PC-9 (cell line): ENCODE results near the gene RHOBTB3. TPM values are rescaled to one million over a fixed set of nuclear protein-coding genes. Genes with fewer than 3 reads are reported as not detected.

Source experiments
- BruUV-seq: library from RNA; stranded (reverse); fragments of 400-500 nt; replicated peaks from 2 replicates; lab custom pipeline; 2021; lab: Mats Ljungman, UMichigan
- CTCF ChIA-PET: fragments of 300-600 bp; sonication (Branson Sonifier 250); formaldehyde crosslinking; loops from one replicate; lab custom pipeline; 2022; ENCODE audit warnings: antibody characterized with exemption; lab: Charles Lee
- POLR2A ChIA-PET: fragments of 300-600 bp; sonication (Branson Sonifier 250); formaldehyde crosslinking; loops from one replicate; lab custom pipeline; 2022; ENCODE audit warnings: antibody characterized with exemption; ENCODE audit not compliant: unreplicated experiment; lab: Charles Lee
- DNase-seq, 2 experiments: peaks; one replicate each; pipeline versions ENCODE4 v3.0.0 to v3.0.0-alpha.2; 2015 to 2022; ENCODE audit warnings: mixed read lengths in 1 of 2
- H2AFZ ChIP-seq: fragments of 200-600 bp; sonication (generic); 2 replicates; pipeline ENCODE4 v1.8.1; 2017; ENCODE audit warnings: antibody characterized with exemption
- H3F3A ChIP-seq: fragments of 200-600 bp; sonication (generic); 2 replicates; pipeline ENCODE4 v1.8.1; 2017; ENCODE audit warnings: antibody characterized with exemption, mild to moderate bottlenecking, low read depth; ENCODE audit not compliant: insufficient read depth
- H3K27ac ChIP-seq: fragments of 200-600 bp; sonication (generic); 2 replicates; pipeline ENCODE4 v1.6.1; 2016; ENCODE audit warnings: mixed run types
- H3K27me3 ChIP-seq: fragments of 200-600 bp; sonication (generic); 2 replicates; pipeline ENCODE4 v1.6.1; 2016; ENCODE audit warnings: low read depth, mixed run types; ENCODE audit not compliant: insufficient read depth
- H3K36me3 ChIP-seq: fragments of 200-600 bp; sonication (generic); 2 replicates; pipeline ENCODE4 v1.6.1; 2016; ENCODE audit warnings: low read depth, mixed run types
- H3K4me1 ChIP-seq: fragments of 200-600 bp; sonication (generic); replicated peaks from 2 replicates; pipeline ENCODE4 v1.6.1; 2016; ENCODE audit warnings: mixed run types; ENCODE audit not compliant: insufficient read depth
- H3K4me2 ChIP-seq: fragments of 200-600 bp; sonication (generic); 2 replicates; pipeline ENCODE4 v1.6.1; 2017; ENCODE audit warnings: mixed run types
- H3K4me3 ChIP-seq: fragments of 200-600 bp; sonication (generic); 2 replicates; pipeline ENCODE4 v1.6.1; 2016; ENCODE audit warnings: mixed run types
- H3K79me2 ChIP-seq: fragments of 200-600 bp; sonication (generic); 2 replicates; pipeline ENCODE4 v1.6.1; 2017; ENCODE audit warnings: low read depth, mixed run types
- H3K9me2 ChIP-seq: fragments of 200-600 bp; sonication (generic); 2 replicates; pipeline ENCODE4 v1.8.1; 2017; ENCODE audit warnings: mild to moderate bottlenecking; ENCODE audit not compliant: insufficient read depth
- H3K9me3 ChIP-seq: fragments of 200-600 bp; sonication (generic); 2 replicates; pipeline ENCODE4 v1.8.1; 2016; ENCODE audit warnings: low read depth; ENCODE audit not compliant: insufficient read depth
- H4K20me1 ChIP-seq: fragments of 200-600 bp; sonication (generic); 2 replicates; pipeline ENCODE4 v1.8.1; 2017; ENCODE audit not compliant: insufficient read depth
- EZH2 ChIP-seq: fragments of 200-600 bp; sonication (generic); IDR thresholded peaks from 2 replicates; pipeline ENCODE4 v1.8.0; 2017; ENCODE audit warnings: antibody characterized with exemption, low read depth
- intact Hi-C: fragments of 100-400 bp; cut with micrococcal nuclease; formaldehyde crosslinking; loops from one replicate; pipeline ENCODE4 v1.10.0; 2022; ENCODE audit not compliant: unreplicated experiment
- total RNA-seq: library from RNA; stranded (reverse); gene quantifications from 2 replicates; pipeline ENCODE4 v1.2.3, GENCODE V29; 2021
- TF ChIP-seq, protein P1 (sequence below): fragments of 200-600 bp; sonication (generic); conservative IDR thresholded peaks from 2 replicates; pipeline ENCODE4 v1.6.1; 2017; ENCODE audit warnings: mixed run types, antibody characterized with exemption, mild to moderate bottlenecking, moderate library complexity

Gene RHOBTB3
- total RNA-seq, 1 experiment from 2014 or later, result 87.6 TPM

DNA sequence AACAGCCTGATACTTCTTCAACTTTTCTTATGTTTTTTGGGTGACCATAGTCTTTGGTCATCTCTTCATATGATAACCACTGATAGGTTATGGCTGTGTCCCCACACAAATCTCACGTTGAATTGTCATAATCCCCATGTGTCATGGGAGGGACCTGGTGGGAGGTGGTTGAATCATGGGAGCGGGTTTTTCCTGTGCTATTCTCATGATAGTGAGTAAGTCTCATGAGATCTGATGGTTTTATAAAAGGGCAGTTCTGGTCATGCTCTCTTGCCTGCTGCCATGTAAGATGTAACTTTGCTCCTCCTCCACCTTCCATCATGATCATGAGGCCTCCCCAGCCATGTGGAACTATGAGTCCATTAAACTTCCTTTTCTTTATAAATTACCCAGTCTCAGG is 8.7 kb downstream of the RHOBTB3 start:
- ChIA-PET POLR2A (no interaction called here), CTCF (no interaction called here)
- H3K9me3 ChIP-seq, result no peaks in the 10 kb centered on the region
- H3K27me3 ChIP-seq, result no peaks in the 10 kb centered on the region
- H3K4me1 ChIP-seq, result no peaks in the 10 kb centered on the region; the same call in 1 of the 2 replicates
- no peak overlapping the region for H3K4me3 ChIP-seq
- no peak for DNase-seq
- no peak for TF ChIP-seq EZH2
- TF ChIP-seq, protein P1, sequence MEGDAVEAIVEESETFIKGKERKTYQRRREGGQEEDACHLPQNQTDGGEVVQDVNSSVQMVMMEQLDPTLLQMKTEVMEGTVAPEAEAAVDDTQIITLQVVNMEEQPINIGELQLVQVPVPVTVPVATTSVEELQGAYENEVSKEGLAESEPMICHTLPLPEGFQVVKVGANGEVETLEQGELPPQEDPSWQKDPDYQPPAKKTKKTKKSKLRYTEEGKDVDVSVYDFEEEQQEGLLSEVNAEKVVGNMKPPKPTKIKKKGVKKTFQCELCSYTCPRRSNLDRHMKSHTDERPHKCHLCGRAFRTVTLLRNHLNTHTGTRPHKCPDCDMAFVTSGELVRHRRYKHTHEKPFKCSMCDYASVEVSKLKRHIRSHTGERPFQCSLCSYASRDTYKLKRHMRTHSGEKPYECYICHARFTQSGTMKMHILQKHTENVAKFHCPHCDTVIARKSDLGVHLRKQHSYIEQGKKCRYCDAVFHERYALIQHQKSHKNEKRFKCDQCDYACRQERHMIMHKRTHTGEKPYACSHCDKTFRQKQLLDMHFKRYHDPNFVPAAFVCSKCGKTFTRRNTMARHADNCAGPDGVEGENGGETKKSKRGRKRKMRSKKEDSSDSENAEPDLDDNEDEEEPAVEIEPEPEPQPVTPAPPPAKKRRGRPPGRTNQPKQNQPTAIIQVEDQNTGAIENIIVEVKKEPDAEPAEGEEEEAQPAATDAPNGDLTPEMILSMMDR, result no peak
- no peak overlapping the region for H3K4me2 ChIP-seq
- intact Hi-C loops, result no loop called here
- H3K27ac ChIP-seq, result no peak overlapping the region
- H3K36me3 ChIP-seq, result 0 out of 2 replicates have a peak, but pooled peaks cover 19% of the 10 kb centered on the region
- H3F3A ChIP-seq, result 0 out of 2 replicates have a peak, but pooled peaks cover 4% of the 10 kb centered on the region
- BruUV-seq, result no TSS peak
- no peaks in the 10 kb centered on the region for H3K9me2 ChIP-seq
- no peak overlapping the region for H2AFZ ChIP-seq
- no peaks in the 10 kb centered on the region for H4K20me1 ChIP-seq
- H3K79me2 ChIP-seq, result no peaks in the 10 kb centered on the region

DNA sequence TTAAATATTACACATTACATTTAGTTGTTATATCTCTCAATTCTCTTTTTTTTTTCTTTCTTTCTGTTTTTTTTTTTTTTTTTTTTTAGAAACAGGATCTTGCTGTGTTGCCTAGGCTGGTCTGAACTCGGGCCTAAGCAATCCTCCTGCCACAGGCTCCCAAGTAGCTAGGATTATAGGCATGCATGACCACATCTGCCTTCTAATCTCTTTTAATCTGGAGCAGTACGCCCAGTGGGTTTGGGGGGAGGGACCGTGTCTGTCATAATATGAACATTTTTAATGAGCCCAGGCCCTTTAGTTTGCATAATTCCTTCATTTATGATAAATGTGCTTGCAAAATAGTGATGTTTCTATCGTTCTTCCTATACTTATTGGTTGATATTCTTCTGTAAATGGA is 10.3 kb downstream of the RHOBTB3 start:
- TF ChIP-seq, protein P1, result no peak
- TF ChIP-seq EZH2, result no peak
- H3K36me3 ChIP-seq, result 0 out of 2 replicates have a peak, but pooled peaks cover 19% of the 10 kb centered on the region

DNA sequence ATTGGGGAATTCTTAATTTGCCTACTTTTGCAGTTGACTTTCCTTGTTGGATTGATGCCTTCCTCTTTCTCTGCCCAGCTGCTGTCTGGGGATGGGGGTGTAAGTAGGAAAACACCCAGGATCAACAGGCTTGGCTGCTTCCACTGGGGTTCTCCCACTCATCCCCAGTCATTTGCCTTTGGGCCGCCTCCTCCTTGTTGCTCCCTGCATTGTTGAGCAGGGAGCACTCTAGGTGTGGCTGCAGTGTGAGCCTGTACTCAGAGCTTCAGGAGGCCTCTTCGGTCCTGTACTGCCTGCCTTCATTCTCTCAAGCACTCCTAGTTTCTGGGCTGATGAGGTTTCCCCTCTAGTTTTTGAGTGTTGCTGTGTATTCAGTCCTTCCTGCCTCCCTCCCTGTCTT is 12.1 kb downstream of the RHOBTB3 start:
- H3K9me3 ChIP-seq, result no peaks in the 10 kb centered on the region

More for the DNA sequence above, 10.3 kb downstream of the RHOBTB3 start:
- intact Hi-C loops, result no loop called here
- Histone ChIP-seq H2AFZ (no peak overlapping the region), H3K4me1 (no peaks in the 10 kb centered on the region; the same call in 1 of the 2 replicates), H3K79me2 (no peaks in the 10 kb centered on the region), H4K20me1 (no peaks in the 10 kb centered on the region; the same call in 1 of the 2 replicates), H3F3A (0 out of 2 replicates have a peak, but pooled peaks cover 4% of the 10 kb centered on the region), H3K27ac (no peak overlapping the region), H3K27me3 (no peaks in the 10 kb centered on the region), H3K4me3 (no peak overlapping the region), H3K9me3 (no peaks in the 10 kb centered on the region), H3K9me2 (no peaks in the 10 kb centered on the region), H3K4me2 (no peak overlapping the region)
- BruUV-seq, result no TSS peak
- ChIA-PET POLR2A (no interaction called here), CTCF (interaction anchor here (0.6 kb wide), 2 partner anchors 9 to 102 kb away, joined by 3 to 13 read pairs; no protein-coding TSS in a partner anchor)
- DNase-seq, result no peak

More for the DNA sequence above, 12.1 kb downstream of the RHOBTB3 start:
- intact Hi-C loops, result no loop called here
- Histone ChIP-seq H3K27me3 (no peaks in the 10 kb centered on the region), H3F3A (0 out of 2 replicates have a peak, but pooled peaks cover 4% of the 10 kb centered on the region), H3K36me3 (peaks cover 5% of the 10 kb centered on the region; the same call in 1 of the 2 replicates), H3K79me2 (no peaks in the 10 kb centered on the region), H3K4me1 (peaks cover 6% of the 10 kb centered on the region; the same call in 1 of the 2 replicates), H4K20me1 (no peaks in the 10 kb centered on the region; the same call in 1 of the 2 replicates), H3K9me2 (no peaks in the 10 kb centered on the region), H2AFZ (no peak overlapping the region), H3K4me3 (no peak overlapping the region), H3K27ac (no peak overlapping the region), H3K4me2 (no peak overlapping the region)
- BruUV-seq, result no TSS peak
- POLR2A ChIA-PET, result no interaction called here
- DNase-seq, result no peak
- no peak for TF ChIP-seq EZH2
- TF ChIP-seq, protein P1, result no peak
- CTCF ChIA-PET, result no interaction called here
